Thymus (tissue), 14 donors: ENCODE measurements around the gene LRP2. TPM values are rescaled to one million over a fixed set of nuclear protein-coding genes. Genes with fewer than 3 reads are reported as not detected.
"Not testable (repeated sequence)": the region's sequence is repeated elsewhere in the genome, so short reads cannot be mapped to it uniquely, and the experiment has no call there.

Experiments used
- DNase-seq, 9 donors: peaks; one replicate each; pipeline ENCODE4 v3.0.0-alpha.2; 2013; ENCODE audit warnings: low spot score in 9 of 9, low read depth in 6 of 9, missing footprints in 1 of 9
- H3K27ac ChIP-seq, 2 donors: one replicate each; pipeline ENCODE4 v1.5.1; 2013; ENCODE audit warnings: control low read depth in 1 of 2, low read depth in 1 of 2, low read length in 1 of 2, mild to moderate bottlenecking in 1 of 2, moderate library complexity in 1 of 2
- H3K27me3 ChIP-seq, 2 donors: one replicate each; pipeline ENCODE4 v1.5.1; 2013; ENCODE audit warnings: low read length in 1 of 2; ENCODE audit not compliant: control insufficient read depth in 2 of 2, insufficient read depth in 1 of 2
- H3K36me3 ChIP-seq, 2 donors: one replicate each; pipeline ENCODE4 v1.5.1; 2013; ENCODE audit warnings: low read length in 1 of 2, mild to moderate bottlenecking in 1 of 2, moderate library complexity in 1 of 2; ENCODE audit not compliant: control insufficient read depth in 2 of 2, insufficient read depth in 2 of 2
- H3K4me1 ChIP-seq, 2 donors: one replicate each; pipeline ENCODE4 v1.5.1; 2013; ENCODE audit warnings: low read length in 2 of 2; ENCODE audit not compliant: control insufficient read depth in 2 of 2, insufficient read depth in 2 of 2
- H3K4me3 ChIP-seq, 2 donors: one replicate each; pipeline ENCODE4 v1.5.1; 2013; ENCODE audit warnings: low read length in 2 of 2, control low read depth in 1 of 2, mild to moderate bottlenecking in 1 of 2
- H3K9me3 ChIP-seq, 2 donors: one replicate each; pipeline ENCODE4 v1.5.1; 2013; ENCODE audit warnings: low read length in 1 of 2, mild to moderate bottlenecking in 1 of 2; ENCODE audit not compliant: control insufficient read depth in 2 of 2, insufficient read depth in 1 of 2
- WGBS: extraction: QIAGEN DNeasy Blood & Tissue Kit; methylation state at CpG from one replicate; pipeline ENCODE4 v1.1.7; 2013; 5-methylcytosine and 5-hydroxymethylcytosine counted together
- long read RNA-seq, 10 donors: transcript quantifications; one replicate each; lab custom pipeline, GENCODE V29; 2026
- polyA plus RNA-seq: library from polyadenylated mRNA; stranded (reverse); fragments of 200-250 nt; gene quantifications from one replicate; pipeline ENCODE4 v1.2.3, GENCODE V29; 2013
- total RNA-seq: library from RNA; stranded (reverse); fragments of 120-200 nt; gene quantifications from one replicate; pipeline ENCODE4 v1.2.4, GENCODE V29; 2013
- donor health status: healthy.

The LRP2 gene
- total RNA-seq (0.05 TPM), polyA plus RNA-seq (0.09 TPM)
- long read RNA-seq, donor 1, result 0 reads
- long read RNA-seq, donor 2, result 0 reads
- long read RNA-seq, donor 3, result 0 reads
- long read RNA-seq, donor 4, result 0 reads
- long read RNA-seq, donor 5, result 0 reads
- long read RNA-seq, donor 6, result 0 reads
- long read RNA-seq, donor 7, result 0 reads
- long read RNA-seq, donor 8, result 0 reads
- long read RNA-seq, donor 9, result 0 reads
- long read RNA-seq, donor 10, result 0 reads

- WGBS, result under 1% methylated on average over 75 of the region's 75 CpGs
- Histone ChIP-seq H3K36me3 (no peaks in the 10 kb centered on the region), H3K27ac (no peak within 1 kb of the TSS), H3K4me1 (peaks cover 8 to 34% of the 10 kb centered on the region in 2 donors), H3K27me3 (peaks cover 33 to 74% of the 10 kb centered on the region in 2 donors), H3K9me3 (peaks cover 0 to 2% of the 10 kb centered on the region in 2 donors), H3K4me3 (peak within 1 kb of the TSS; percentile 53 to 55)
- peak in 3 of 9 donors; percentile 4 to 33 (median 17) for DNase-seq
Measured at GRCh38 chr2:169362118-169362893, at the start of gene LRP2. TSS of gene LRP2 (minus strand) at chr2:169362534. CDS start at chr2:169362399, 135 bp downstream.

GRCh38 chr2:169406891-169407290, 44.6 kb upstream of the LRP2 start:
- DNase-seq, result no peak
- 97% methylated on average over 3 of the region's 3 CpGs for WGBS
- H3K4me1 ChIP-seq, result no peaks in the 10 kb centered on the region
- no peak overlapping the region for H3K4me3 ChIP-seq
- H3K36me3 ChIP-seq, result no peaks in the 10 kb centered on the region
- no peak overlapping the region for H3K27ac ChIP-seq
- no peaks in the 10 kb centered on the region for H3K27me3 ChIP-seq
- no peaks in the 10 kb centered on the region for H3K9me3 ChIP-seq

- not testable (repeated sequence) for H3K4me1 ChIP-seq, DNase-seq, H3K9me3 ChIP-seq, H3K36me3 ChIP-seq, H3K27ac ChIP-seq, H3K4me3 ChIP-seq, H3K27me3 ChIP-seq
- WGBS, result 97% methylated on average over 13 of the region's 13 CpGs
Measured at GRCh38 chr2:169399491-169399890, 37.2 kb upstream of the LRP2 start.

- H3K4me1 ChIP-seq, result no peaks in the 10 kb centered on the region
- no peak overlapping the region for H3K27ac ChIP-seq
- H3K9me3 ChIP-seq, result peaks cover 0 to 4% of the 10 kb centered on the region in 2 donors
- DNase-seq, result no peak
- 81% methylated on average over 2 of the region's 2 CpGs for WGBS
- no peaks in the 10 kb centered on the region for H3K27me3 ChIP-seq
- H3K36me3 ChIP-seq, result no peaks in the 10 kb centered on the region
- no peak overlapping the region for H3K4me3 ChIP-seq
Measured at GRCh38 chr2:169397697-169398096, 35.4 kb upstream of the LRP2 start.

GRCh38 chr2:169395821-169396374, 33.6 kb upstream of the LRP2 start:
- no peak overlapping the region for H3K4me3 ChIP-seq
- no peaks in the 10 kb centered on the region for H3K4me1 ChIP-seq
- H3K9me3 ChIP-seq, result peaks cover 0 to 4% of the 10 kb centered on the region in 2 donors
- H3K27me3 ChIP-seq, result no peaks in the 10 kb centered on the region
- DNase-seq, result no peak
- no peaks in the 10 kb centered on the region for H3K36me3 ChIP-seq
- H3K27ac ChIP-seq, result no peak overlapping the region
- WGBS, result 93% methylated on average over 9 of the region's 9 CpGs

- H3K36me3 ChIP-seq, result no peaks in the 10 kb centered on the region
- DNase-seq, result no peak
- 90% methylated on average over 7 of the region's 7 CpGs for WGBS
- no peaks in the 10 kb centered on the region for H3K27me3 ChIP-seq
- no peak overlapping the region for H3K27ac ChIP-seq
- H3K4me1 ChIP-seq, result no peaks in the 10 kb centered on the region
- no peaks in the 10 kb centered on the region for H3K9me3 ChIP-seq
- no peak overlapping the region for H3K4me3 ChIP-seq
Measured at GRCh38 chr2:169393068-169393590, 30.8 kb upstream of the LRP2 start.

GRCh38 chr2:169391236-169391635, 28.9 kb upstream of the LRP2 start:
- Histone ChIP-seq H3K27me3 (no peaks in the 10 kb centered on the region), H3K27ac (no peak overlapping the region), H3K4me1 (no peaks in the 10 kb centered on the region), H3K36me3 (no peaks in the 10 kb centered on the region), H3K9me3 (no peaks in the 10 kb centered on the region), H3K4me3 (no peak overlapping the region)
- 93% methylated on average over 1 of the region's 1 CpG for WGBS
- DNase-seq, result no peak

GRCh38 chr2:169388161-169388560, 25.8 kb upstream of the LRP2 start:
- Histone ChIP-seq H3K4me1 (no peaks in the 10 kb centered on the region), H3K4me3 (no peak overlapping the region), H3K27ac (no peak overlapping the region), H3K27me3 (no peaks in the 10 kb centered on the region), H3K9me3 (no peaks in the 10 kb centered on the region), H3K36me3 (no peaks in the 10 kb centered on the region)
- no peak for DNase-seq
- WGBS, result 64% methylated on average over 3 of the region's 3 CpGs

GRCh38 chr2:169386722-169387121, 24.4 kb upstream of the LRP2 start:
- H3K4me3 ChIP-seq, result no peak overlapping the region
- WGBS, result 58% methylated on average over 2 of the region's 2 CpGs
- H3K36me3 ChIP-seq, result no peaks in the 10 kb centered on the region
- no peaks in the 10 kb centered on the region for H3K9me3 ChIP-seq
- no peak overlapping the region for H3K27ac ChIP-seq
- no peaks in the 10 kb centered on the region for H3K27me3 ChIP-seq
- H3K4me1 ChIP-seq, result no peaks in the 10 kb centered on the region
- DNase-seq, result no peak
